ENCODE results near the gene B4GALT5.

DNA sequence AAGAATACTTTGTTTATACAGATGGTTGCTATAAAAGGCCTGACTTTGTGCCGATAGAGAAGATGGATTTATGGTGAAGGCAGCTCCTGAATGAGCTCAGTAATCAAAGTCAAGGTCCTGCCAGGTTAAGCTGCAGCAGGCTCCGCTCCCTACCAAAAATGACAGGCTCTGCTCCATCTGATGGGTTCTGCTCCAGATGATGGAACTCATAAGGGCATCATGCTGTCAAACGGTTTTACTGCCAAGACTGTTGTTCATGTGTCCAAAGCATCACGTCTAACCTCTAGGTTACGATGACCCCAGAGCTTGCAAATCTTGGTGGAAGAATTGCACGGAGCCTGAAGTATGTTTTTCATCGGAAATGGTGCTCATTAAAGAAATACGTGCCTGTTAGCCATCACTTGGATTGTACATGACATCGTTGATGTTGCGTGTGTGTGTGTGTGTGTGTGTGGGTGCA is 126.5 kb downstream of the B4GALT5 start:
- TF ChIP-seq, protein P1, sequence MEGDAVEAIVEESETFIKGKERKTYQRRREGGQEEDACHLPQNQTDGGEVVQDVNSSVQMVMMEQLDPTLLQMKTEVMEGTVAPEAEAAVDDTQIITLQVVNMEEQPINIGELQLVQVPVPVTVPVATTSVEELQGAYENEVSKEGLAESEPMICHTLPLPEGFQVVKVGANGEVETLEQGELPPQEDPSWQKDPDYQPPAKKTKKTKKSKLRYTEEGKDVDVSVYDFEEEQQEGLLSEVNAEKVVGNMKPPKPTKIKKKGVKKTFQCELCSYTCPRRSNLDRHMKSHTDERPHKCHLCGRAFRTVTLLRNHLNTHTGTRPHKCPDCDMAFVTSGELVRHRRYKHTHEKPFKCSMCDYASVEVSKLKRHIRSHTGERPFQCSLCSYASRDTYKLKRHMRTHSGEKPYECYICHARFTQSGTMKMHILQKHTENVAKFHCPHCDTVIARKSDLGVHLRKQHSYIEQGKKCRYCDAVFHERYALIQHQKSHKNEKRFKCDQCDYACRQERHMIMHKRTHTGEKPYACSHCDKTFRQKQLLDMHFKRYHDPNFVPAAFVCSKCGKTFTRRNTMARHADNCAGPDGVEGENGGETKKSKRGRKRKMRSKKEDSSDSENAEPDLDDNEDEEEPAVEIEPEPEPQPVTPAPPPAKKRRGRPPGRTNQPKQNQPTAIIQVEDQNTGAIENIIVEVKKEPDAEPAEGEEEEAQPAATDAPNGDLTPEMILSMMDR (conservative IDR thresholded peaks at IDR 0.05 in 1 of 2, IDR thresholded peaks at IDR 0.05 in 1 of 2; ENCODE audit: extremely low read depth in 1 of 2, insufficient read depth in 1 of 2, low read depth in 1 of 2, low read length in 2 of 2), result no peak
- TF ChIP-seq EZH2 (IDR thresholded peaks at IDR 0.05; ENCODE audit: borderline replicate concordance, low read length), result no peak
